ENCODE data around the gene UBFD1.
"Not testable (repeated sequence)": the region's sequence is repeated elsewhere in the genome, so short reads cannot be mapped to it uniquely, and the experiment has no call there.

DNA sequence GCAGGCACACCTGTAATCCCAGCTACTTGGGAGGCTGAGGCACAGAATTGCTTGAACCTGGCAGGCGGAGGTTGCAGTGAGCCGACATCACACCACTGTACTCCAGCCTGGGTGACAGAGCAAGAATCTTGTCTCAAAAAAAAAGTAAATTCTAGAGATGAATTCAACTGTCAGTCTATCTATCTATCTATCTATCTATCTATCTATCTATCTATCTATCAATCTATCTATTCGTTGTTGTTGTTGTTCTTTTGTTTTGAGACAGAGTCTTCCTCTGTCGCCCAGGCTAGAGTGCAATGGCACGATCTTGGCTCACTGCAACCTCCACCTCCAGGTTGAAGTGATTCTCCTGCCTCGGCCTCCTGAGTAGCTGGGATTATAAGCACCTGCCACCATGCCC, 53.4 kb downstream of the UBFD1 start:
- TF ChIP-seq CTCF, POLR2A (IDR thresholded peaks at IDR 0.05): not testable (repeated sequence)
